Parietal lobe (tissue), 2 donors: ENCODE measurements around the gene RNF40. TPM values are rescaled to one million over a fixed set of nuclear protein-coding genes. Genes with fewer than 3 reads are reported as not detected.

Experiments used
- small RNA-seq: library from RNA; depleted of rRNA; stranded (forward); fragments of <200 nt; gene quantifications from one replicate; pipeline ENCODE3, GENCODE V24; 2014; ENCODE audit warnings: low replicate concordance
- total RNA-seq: library from RNA; depleted of rRNA; stranded (reverse); fragments of >200 nt; gene quantifications from one replicate; pipeline ENCODE4 v1.2.3, GENCODE V29; 2014

Gene RNF40
- 124 TPM for total RNA-seq

GRCh38 chr16:30761928-30762902 lies at the start of gene RNF40, which contains the start of gene CFAP119:
Gene RNF40 (plus strand): TSS chr16:30762322. CDS start chr16:30762546, 224 bp downstream.
Gene CFAP119 (minus strand): TSS chr16:30762062. CDS start chr16:30761748, 314 bp downstream.

GRCh38 chr16:30747799-30748633 lies 14.1 kb upstream of the RNF40 start, which contains the start of gene PHKG2:
Gene PHKG2 (plus strand): TSS chr16:30748425. CDS start chr16:30748821, 396 bp downstream.

GRCh38 chr16:30786936-30787612 lies 25.0 kb downstream of the RNF40 start, which contains the start of gene ZNF629:
Gene ZNF629 (minus strand): TSS chr16:30787205. CDS start chr16:30784482, 2,723 bp downstream.

Small RNA genes lying within 50 kb of the gene (small RNA-seq; reads per million reads assigned to genes)
- gene RF00017: not detected

Other genes with a start within 250 kb of the RNF40 start
- gene ZNF768, start 235.8 kb upstream of the RNF40 start, total RNA-seq: 20.0 TPM
- gene ZNF747, start 227.5 kb upstream of the RNF40 start, total RNA-seq: 13.5 TPM
- gene ZNF764, start 203.9 kb upstream of the RNF40 start, total RNA-seq: 13.8 TPM
- 11.3 TPM for gene ZNF688, start 190.6 kb upstream of the RNF40 start, total RNA-seq
- gene ZNF785, start 176.6 kb upstream of the RNF40 start, total RNA-seq: 33.2 TPM
- 11.0 TPM for gene ZNF689, start 151.9 kb upstream of the RNF40 start, total RNA-seq
- 16.3 TPM for gene PRR14, start 111.4 kb upstream of the RNF40 start, total RNA-seq
- gene FBRS, start 103.9 kb upstream of the RNF40 start, total RNA-seq: 26.0 TPM
- gene SRCAP, start 63.2 kb upstream of the RNF40 start, total RNA-seq: 47.3 TPM
- gene PHKG2, start 13.9 kb upstream of the RNF40 start, total RNA-seq: 12.8 TPM
- gene CFAP119, start 260 bp upstream of the RNF40 start, total RNA-seq: 5.3 TPM
- 18.8 TPM for gene ZNF629, start 24.9 kb downstream of the RNF40 start, total RNA-seq
- gene BCL7C, start 131.8 kb downstream of the RNF40 start, total RNA-seq: 47.3 TPM
- gene CTF1, start 134.3 kb downstream of the RNF40 start, total RNA-seq: 0.31 TPM
- 45.4 TPM for gene FBXL19, start 161.2 kb downstream of the RNF40 start, total RNA-seq
- gene ORAI3, start 186.7 kb downstream of the RNF40 start, total RNA-seq: 3.8 TPM
- gene SETD1A, start 195.4 kb downstream of the RNF40 start, total RNA-seq: 5.0 TPM
- gene HSD3B7, start 222.9 kb downstream of the RNF40 start, total RNA-seq: 0.94 TPM
- gene STX1B, start 248.3 kb downstream of the RNF40 start, total RNA-seq: 31.6 TPM